GM21526 (cell line): ENCODE measurements around the gene PNMT.

ENCODE experiments used
- ATAC-seq: cut with Tn5 transposase; IDR thresholded peaks from one replicate; pipeline ENCODE4 v1.9.1; 2021; ENCODE audit warnings: moderate library complexity; ENCODE audit not compliant: unreplicated experiment, low FRiP score

The PNMT gene

GRCh38 chr17:39666601-39667261, 1.5 kb upstream of the PNMT start:
- no peak for ATAC-seq

GRCh38 chr17:39667262-39667944, 850 bp upstream of the PNMT start:
- no peak for ATAC-seq

GRCh38 chr17:39669897-39670735, 1.9 kb downstream of the PNMT start:
- ATAC-seq = no peak

GRCh38 chr17:39670746-39671145, 2.5 kb downstream of the PNMT start:
- no peak for ATAC-seq

GRCh38 chr17:39671651-39672521, 3.6 kb downstream of the PNMT start:
- no peak for ATAC-seq

- ATAC-seq = no peak
These were observed 4.5 kb downstream of the PNMT start for GRCh38 chr17:39672522-39673334.

GRCh38 chr17:39673335-39674081, 5.3 kb downstream of the PNMT start:
- ATAC-seq = no peak

- ATAC-seq = no peak
These were observed 5.9 kb downstream of the PNMT start for GRCh38 chr17:39674179-39674578.

- no peak for ATAC-seq
These were observed 6.6 kb downstream of the PNMT start for GRCh38 chr17:39674702-39675389.

GRCh38 chr17:39675390-39676082, 7.3 kb downstream of the PNMT start:
- no peak for ATAC-seq

- no peak for ATAC-seq
These were observed 8.1 kb downstream of the PNMT start for GRCh38 chr17:39676198-39676819.

GRCh38 chr17:39677072-39677471, 8.8 kb downstream of the PNMT start:
- ATAC-seq = no peak

- ATAC-seq = no peak
These were observed 9.5 kb downstream of the PNMT start for GRCh38 chr17:39677542-39678339.

GRCh38 chr17:39678340-39679116, 10.3 kb downstream of the PNMT start:
- ATAC-seq = no peak

GRCh38 chr17:39679521-39680192, 11.4 kb downstream of the PNMT start:
- ATAC-seq = no peak
